ENCODE results near the gene TARP.
A peak's percentile ranks its signal among the peaks of the same experiment; 100 is the strongest.

TARP gene

DNA sequence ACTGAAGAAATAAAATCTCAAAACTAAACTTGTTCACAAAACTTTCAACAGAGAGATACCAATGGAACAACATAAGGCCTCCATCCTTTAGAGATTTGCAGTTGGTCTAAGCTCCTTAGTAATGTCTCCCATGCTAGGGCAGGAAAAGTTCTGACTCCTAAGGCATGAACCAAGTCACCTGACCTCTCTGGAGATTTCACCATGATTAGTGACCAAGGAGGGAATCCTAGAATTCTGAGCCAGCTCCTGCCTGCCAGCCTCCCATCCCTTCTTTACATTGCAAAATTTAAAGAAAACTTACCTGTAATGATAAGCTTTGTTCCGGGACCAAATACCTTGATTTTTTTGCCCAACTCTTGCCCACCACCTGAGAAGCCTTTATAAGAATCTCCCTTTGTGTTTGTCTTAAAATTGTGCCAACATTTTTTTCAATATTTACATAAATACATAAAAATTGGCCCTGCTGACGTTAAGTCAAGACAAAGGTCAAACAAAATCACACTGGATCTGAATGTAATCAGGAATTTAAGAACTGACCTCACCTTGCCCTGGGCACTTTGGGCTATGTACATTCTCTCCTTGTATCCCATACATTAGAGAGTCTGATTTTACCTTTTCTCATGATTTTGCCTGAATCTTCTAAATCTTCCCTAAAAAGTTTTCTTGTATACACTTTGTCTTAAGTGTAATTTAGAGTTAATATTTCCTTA lies at the start of gene TARP:
TSS of gene TARP (minus strand) at position 351 of the 710 bp plus-strand sequence.
- DNase-seq, result no peak

DNA sequence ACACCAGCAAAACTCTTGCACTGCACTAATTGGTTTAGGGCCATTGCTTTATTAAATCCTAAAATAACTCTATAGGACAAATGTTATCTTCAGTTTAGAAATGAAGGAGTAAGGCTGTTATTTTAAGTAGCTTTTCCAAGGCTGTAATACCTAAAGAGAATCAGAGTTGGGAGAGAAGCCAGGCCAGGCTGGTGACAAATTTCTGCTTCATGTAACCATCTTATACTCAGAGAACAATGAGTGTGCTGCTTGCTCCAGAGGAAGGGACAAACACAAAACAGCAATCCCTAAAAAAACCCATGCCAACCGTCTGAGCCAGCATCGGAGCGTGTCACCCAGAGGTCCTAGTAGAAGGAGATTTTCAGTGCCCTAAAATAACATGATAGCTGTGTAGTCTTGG lies 49.7 kb upstream of the TARP start:
- DNase-seq, result no peak

DNA sequence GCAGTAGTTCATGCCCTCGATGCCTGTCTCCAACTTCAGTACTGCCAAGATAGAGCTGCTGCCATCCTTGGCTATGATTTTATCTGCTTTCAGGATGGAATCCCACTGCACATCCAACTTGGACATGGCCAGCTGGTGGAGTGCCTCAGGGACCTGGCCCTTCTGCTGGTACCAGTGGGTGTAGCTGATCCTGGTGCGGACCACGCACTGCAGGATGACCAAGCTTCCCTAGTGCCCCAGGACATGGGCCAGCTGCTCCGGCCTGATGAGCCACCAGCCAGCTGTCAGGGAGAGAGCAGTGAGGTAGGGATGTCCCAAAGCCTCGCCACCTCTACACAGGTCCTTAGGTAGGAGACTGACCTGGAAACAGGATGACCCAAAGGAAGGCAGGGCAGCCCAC lies 49.0 kb upstream of the TARP start:
- no peak for DNase-seq

DNA sequence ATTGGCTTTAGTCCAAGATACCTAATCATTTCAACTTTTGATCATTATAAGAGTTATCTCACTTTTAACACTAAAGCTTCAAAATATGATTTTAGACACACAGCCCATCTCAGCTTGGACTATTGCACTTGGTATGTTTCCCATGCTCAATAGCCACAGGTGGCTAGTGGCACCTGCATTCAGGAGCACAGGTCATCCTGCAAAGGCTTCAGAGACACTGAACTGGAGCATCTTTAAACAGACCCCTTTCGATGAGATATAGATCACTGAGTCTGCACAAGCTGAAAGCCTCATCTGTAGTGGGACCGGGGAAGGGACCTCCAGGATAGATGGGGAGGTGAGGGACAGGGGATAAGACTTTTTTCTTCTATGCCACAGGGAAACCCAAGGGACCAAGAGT lies 48.5 kb upstream of the TARP start:
- no peak for DNase-seq

DNA sequence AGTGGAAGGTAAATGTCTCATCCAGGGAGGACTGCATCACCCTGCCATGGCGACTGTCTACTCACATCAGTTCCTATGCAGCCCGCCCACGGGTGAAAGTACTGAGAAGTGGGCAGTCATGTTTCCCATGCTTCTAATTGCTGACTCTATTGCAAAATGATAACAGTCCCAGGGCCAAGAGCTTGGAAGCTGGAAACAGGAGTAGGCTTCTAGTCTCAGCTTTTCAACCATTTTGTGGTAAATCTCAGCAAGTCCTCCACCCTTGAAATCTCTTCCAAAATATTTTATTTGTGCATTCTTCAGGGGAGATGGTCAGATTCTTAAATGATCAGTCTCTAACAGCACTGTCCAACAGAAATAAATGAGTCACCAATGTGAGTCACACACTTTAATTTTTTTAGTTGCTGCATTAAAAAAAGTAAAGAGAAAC lies 48.1 kb upstream of the TARP start:
- DNase-seq, result no peak

DNA sequence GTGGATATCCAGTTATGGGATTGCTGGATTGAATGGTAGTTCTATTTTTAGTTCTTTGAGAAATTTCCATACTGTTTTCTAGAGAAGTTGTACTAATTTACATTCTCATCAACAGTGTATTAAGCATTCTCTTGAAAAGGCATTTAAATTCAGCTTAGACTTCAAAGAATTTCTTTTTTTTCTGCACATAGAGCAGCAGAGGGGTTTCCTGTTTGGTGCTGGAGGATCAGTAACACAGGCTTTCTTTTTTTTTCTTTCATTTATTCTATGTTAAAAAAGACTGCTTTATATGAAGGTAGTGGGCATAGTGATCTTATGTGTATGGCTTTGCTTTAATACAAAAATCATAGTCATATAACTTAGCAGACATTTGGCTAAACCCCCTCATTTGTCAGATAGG lies 47.6 kb upstream of the TARP start:
- DNase-seq, result no peak

DNA sequence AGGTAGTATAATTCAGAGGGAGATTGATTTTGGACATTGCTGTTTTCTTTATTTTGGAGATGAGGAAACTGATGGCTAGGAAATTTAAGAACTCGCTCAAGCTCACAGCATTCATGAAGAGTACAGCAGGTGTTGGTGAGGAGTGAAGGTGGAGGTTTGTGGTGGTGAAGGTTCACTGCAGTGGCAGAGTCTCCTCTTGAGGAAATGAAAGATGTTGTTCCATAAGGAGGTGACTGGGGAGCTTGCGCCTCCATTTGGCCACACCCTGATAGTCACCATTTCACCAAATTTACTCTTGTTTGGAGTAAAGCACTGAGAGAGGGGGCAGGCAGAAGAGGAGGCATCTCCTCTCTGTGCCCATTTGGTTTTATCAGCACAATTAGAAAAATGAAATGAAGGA lies 46.4 kb upstream of the TARP start:
- no peak for DNase-seq

DNA sequence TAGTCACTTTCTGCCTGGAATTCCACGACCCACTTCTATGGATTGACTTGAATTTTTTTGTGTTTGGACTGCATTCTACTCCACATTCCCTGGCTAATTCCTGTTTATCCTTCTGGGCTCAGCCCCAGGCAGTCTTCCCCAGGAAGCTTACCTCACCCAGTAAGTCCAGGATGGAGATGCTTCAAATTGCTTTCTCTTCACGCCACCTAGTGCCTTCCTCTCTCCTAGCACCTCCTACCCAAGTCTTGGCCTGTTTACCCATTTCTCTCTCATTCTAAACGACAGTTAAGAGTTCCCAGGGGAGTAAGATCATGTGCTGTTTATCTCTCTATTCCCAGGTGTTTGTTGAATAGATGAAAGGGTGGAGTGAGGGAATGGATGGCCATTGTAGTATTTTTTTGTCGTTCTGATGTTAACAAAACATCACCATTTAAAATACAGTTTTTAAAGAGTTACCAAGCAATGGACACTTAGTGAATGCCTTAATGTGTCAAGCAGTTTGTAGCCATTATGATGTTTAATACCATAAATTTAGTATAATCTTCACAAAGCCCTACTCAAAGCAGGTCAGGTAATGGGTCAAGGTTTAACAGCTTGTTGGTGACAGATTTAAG lies 45.5 kb upstream of the TARP start:
- peak in 1 of 2 donors; percentile 56 for DNase-seq

DNA sequence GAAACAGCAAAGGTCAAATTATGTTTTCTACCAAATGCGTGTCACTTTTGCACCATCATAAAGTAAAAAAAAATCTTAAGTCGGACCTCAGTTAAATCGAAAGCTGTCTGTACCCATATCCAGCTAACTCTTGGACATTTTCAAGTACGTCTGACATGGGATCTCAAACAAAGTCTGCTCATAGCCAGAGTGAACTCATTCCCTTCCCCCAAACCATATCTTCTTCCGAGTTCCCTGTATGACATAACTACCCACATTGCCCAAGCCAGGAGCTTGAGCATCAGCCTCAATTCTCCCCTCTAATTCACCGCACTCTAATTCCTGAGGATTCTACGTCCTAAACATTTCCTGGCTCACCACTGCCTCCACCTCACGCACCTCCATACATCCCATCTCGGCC lies 44.8 kb upstream of the TARP start:
- DNase-seq, result no peak

DNA sequence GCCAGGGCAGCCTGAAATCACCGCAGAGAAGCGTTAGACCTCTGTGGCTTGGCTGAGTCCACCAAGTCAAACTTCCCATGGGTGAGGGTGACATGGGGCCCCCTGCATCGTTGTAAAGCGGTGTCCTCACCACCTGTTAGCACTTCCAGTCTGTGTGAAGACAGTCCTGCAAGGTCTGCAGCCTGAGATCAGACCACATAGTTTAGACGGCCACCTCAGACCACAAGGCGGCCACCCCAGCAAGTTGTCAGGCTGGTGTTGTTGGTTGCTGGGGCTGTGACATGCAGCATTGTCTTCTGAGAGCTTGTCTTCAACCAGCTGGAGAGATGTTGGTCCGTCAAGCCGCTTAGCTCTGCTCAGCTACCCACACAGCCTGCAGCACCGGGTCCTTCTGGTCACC lies 44.1 kb upstream of the TARP start:
- no peak for DNase-seq

DNA sequence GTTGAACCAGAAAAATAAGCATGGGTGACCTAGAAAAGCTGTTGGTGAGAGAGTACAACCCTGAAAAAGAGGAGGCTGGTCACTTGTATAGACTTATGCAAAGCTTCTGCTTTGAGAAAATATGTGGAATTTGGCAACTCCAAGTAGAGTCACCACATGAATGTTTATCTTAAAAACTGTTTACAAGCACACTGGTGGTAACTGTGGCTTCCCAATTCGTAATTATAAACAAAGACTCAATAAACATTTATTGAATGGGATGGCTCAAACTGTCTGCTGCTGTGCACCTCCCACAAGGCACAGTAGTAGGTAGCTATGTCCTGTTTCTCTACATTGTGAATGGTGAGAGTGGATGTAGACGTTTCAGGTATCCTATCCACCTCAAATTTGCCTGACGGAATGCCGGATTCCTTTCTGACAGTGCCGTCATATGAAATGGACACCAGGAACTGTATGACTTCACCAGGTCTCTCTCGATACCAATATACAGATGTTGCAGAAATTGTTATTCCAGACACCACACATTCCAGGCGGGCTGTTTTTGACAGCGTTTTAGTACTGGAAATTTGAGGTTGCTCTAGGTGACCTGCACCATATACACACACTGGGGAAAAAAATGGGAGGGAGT lies 43.4 kb upstream of the TARP start:
- no peak for DNase-seq

DNA sequence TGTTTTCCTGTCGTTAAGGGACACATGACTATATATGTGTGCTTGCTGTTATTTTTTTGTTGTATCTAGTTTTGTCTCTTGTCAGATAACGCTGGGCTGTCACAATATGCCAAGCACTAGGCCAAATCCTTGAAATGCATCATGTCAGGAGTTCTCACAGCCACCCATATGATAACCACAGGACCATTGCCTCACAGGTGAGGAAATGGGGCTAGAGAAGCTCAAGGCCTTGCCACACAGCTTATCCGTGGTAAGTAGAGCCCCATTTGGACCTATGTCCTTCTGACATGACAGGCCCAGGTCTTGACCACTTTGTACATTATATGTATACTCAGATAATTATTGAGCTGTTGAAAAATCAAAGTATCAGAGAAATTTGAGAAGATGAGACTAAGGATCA lies 42.0 kb upstream of the TARP start:
- no peak for DNase-seq

DNA sequence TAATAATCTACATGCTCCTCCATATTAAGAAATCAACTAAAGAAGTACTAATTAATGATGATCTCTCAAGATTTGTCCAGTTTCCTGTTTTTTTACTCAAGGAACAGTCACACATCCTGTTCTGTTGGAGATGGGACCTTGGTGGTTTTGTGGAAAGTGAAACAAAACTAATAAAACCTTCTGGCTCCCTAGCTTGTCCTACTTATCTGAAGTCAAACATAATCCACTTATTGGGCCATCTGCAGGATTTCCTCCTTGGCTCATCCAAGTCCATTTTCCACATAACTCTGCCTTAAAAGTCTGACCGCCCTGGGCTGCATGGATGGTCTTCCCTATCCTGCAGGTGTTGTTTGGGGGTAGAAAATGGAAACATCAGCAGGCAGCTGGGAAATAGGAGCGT lies 39.4 kb upstream of the TARP start:
- DNase-seq, result no peak

DNA sequence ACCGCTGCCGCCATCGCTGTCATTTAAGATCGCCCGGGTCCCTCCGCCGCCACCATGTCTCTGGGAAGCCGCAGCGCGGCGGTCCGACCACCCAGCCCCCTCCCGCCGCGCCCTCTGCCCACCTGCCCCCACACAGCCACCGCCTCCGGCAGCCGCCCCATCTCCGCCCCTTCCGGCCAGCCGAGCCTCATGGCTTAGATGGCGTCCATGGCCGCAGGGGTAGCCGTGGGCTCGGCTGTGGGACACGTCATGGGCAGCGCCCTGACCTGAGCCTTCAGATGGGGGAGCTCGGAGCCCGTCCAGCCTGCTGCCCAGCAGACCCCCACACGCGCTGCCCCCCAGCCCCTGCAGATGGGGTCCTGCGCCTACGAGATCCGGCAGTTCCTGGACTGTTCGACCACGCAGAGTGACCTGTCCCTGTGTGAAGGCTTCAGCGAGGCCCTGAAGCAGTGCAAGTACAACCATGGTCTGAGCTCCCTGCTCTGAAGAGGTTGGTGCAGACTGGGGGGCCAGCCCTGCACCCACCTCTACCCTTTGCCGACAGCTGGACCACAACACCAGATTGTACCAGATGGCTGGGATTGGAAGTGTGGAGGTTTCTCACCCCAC lies 38.0 kb upstream of the TARP start:
- peak in 1 of 2 donors; percentile 18 for DNase-seq

DNA sequence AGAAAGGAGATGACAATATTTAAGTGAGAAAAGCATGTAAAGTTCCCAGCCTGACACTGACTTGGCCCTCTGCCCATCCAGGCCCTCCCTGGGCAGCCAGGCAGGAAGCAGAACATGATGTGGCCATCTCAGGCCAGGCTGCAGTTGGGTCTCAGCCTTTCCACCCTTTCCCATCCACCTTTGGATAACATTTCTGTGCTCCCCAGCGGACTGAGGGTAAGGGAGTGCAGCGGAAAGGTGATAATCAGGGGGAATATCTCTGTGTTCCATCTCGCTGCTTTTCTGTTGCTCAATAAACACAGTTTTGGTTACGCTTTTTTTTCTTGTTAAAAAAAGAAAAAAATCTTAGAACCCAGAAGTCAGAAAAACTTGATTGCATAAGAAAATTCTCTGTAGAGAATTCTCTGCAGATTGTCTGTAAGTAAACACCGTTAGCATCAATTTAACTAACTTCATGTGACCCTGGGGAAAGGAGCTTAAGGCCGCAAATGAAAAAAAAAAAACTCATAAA lies 37.2 kb upstream of the TARP start:
- DNase-seq, result no peak

DNA sequence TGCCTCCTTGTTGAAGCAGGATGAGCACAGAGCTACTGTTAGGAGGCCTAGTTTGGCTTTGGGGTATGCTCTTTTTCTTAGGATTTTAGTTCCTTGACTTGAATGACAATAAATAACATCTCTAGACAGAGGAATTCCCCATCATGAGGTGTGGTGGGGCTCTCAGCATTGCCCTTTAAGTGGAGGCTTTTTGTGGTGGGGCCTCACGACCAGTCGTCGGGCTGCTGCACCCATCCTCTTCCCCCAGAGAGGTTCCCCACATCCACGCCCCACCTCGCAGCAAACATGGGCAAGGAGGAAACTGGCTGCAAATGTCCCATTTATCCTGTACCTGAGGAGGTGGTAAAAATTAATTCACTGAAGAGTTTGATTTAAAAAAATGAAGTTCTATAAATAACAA lies 36.1 kb upstream of the TARP start:
- no peak for DNase-seq

DNA sequence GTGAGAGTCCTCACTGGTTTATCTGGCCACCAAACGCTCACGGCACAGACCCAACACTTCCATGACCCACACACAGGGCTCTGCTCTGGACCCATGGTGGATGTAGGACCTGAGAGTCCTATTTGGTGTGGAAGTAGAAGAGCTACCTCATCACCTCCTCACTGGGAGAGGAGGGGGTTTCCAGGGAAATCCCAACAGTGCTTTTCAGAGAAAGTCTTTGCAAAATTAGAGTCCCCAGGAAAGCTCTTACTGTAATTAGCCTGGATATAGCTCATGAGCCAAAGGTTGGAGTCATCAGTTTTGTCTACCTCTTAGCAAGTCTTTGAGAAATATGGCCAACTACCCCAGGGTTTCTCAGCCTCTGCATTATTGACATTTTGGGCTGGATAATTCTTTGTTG lies 34.7 kb upstream of the TARP start:
- DNase-seq, result no peak

DNA sequence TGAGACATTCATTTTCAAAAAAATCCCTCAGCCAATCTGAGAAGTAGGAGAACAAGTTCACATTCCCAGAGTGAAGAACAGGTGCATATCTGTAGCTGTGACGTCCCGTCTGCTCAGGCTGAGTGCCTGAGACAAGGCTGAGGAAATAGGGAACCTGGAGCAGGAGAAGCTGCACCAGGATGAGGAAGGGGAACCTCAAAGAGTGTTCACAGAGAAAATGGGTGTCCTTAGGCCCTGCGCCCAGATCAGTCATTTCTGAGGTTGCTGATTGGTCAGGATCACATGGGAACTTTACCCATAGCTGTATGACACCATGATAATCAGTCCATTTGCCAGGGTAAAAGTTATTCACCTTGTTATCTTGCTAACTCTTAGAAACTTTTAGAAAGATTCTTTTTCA lies 34.2 kb upstream of the TARP start:
- DNase-seq, result no peak

DNA sequence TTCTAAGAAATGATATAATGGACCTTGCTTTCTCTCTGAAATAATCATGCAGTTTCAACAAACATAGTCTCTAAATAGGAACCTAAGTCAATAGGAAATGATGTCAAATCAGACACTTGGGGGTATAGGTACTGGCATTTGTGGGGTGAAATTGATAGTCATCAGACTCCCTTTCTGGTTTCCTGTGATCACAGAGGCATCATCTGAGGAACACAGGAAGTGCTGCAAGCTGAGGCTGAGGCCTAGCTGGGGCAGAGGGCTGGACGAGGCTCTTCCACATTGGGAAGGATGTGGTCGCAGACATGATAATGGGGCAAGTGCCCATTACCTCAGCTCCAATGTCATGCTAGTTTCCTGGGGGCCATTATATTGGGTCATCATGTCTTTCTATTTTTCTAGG lies 33.5 kb upstream of the TARP start:
- DNase-seq, result no peak

DNA sequence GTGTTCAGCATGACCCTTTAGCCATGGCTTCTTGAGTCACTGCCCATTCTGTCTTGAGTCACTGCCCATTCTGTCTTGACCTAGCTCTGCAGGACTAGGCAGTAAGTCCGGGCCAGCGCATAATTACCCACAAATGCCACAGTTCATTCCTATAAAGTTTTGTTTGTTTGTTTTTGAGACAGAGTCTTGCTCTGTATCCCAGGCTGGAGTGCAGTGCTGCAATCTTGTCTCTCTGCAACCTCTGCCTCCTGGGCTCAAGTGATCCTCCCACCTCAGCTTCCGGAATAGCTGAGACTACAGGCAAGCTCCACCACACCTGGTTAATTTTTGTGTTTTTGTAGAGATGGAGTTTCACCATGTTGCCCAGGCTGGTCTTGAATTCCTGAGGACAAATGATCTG lies 32.7 kb upstream of the TARP start:
- no peak for DNase-seq

DNA sequence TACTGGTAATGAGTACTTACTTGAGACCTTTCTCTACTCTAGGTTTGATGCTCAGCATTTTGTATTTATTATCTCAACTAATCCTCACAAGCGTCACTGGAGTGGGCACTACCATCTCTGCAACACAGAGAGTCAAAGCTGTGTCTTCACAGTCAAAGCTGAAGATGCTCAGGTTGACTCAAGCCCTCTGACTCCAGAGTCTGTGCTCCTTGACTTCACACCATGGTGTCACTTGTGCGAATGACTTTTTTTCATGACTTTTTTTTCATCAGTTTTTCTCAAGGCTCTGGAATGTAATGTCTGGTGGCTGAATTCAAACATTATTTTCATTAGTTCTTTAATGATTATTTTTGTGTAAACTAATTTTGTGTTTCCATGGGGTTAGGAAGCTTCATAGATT lies 30.4 kb upstream of the TARP start:
- no peak for DNase-seq

DNA sequence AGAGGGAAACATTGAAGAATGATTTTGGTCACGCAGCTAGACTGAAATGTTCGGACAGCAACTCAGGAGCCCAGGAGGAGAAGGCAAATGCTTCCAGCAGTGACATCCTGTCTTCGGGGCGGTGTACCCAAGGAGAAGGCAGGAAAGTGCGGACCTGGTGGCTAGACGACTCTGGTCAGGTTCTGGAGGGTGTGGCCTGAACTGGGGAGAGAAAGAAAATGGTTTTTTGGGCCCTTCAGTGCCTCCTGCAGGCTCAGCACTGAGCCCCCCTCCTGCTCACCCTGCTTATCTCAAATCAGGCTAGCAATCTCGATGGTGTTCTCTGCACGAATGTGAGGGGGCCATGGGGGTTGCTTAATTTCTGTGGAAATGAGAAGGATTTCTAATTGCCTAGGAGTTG lies 26.7 kb upstream of the TARP start:
- DNase-seq, result no peak

DNA sequence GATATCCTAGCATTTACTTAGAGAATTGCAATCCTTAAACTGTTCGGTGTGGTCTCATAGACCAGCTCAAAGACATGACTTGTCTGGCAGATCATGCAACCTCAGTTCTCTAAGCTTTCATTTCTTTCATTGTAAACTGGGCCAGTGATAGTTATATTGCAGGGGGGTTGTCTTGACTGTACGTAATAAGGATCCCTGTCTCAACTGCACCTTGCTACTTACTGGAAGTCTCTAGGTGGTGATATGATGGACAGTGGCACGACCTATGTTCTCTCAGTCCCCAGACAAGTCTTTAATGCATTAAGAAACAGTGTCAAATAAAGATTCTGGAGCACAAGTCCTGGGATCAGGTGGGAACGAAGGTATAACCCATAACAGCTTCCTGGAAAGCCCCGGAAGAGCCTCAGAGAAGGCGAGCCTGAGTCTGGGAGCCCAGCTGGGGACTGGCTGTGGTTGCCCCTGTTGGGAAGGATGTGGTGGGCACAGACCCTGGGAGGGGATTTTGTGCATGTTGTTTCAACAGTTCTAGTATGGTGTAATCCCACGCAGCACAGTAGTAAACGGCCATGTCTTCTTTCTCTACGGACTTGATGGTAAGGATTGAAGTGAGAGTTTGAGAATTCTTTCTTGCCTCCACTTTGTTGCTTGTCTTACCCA lies 26.0 kb upstream of the TARP start:
- DNase-seq, result no peak
